Measurements from ENCODE around the gene SFXN5.

The SFXN5 gene

DNA sequence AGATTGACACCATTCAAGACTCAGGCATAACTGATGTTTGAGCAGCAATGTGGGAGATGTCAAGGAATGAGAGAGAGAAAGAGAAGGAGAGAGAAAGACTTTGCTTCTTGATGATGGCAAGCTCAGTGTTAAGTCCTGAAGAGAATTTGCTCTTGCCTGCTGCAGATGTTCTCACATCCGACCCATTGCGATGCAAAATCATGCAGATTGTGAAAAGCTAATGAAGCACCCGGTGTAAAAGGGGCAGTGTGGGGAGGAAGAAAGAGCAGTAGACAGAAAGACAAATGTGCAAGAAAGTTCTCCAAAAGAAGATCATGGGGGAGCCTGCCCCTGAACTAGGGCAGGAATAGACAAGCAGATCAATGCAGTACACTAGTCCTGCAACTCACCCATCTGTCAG is 96.5 kb downstream of the SFXN5 start:
- Histone ChIP-seq H3K9me3 (no peaks in the 10 kb centered on the region), H3K36me3 (peaks cover 0 to 11% (median 0%) of the 10 kb centered on the region in 3 donors), H3K4me3 (no peak overlapping the region), H3K4me1 (no peaks in the 10 kb centered on the region), H3K27ac (no peak overlapping the region), H3K27me3 (no peaks in the 10 kb centered on the region)
- DNase-seq = no peak
- TF ChIP-seq, protein P1, sequence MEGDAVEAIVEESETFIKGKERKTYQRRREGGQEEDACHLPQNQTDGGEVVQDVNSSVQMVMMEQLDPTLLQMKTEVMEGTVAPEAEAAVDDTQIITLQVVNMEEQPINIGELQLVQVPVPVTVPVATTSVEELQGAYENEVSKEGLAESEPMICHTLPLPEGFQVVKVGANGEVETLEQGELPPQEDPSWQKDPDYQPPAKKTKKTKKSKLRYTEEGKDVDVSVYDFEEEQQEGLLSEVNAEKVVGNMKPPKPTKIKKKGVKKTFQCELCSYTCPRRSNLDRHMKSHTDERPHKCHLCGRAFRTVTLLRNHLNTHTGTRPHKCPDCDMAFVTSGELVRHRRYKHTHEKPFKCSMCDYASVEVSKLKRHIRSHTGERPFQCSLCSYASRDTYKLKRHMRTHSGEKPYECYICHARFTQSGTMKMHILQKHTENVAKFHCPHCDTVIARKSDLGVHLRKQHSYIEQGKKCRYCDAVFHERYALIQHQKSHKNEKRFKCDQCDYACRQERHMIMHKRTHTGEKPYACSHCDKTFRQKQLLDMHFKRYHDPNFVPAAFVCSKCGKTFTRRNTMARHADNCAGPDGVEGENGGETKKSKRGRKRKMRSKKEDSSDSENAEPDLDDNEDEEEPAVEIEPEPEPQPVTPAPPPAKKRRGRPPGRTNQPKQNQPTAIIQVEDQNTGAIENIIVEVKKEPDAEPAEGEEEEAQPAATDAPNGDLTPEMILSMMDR (IDR thresholded peaks at IDR 0.05) = no peak
- intact Hi-C loops (cut with DNase I; ENCODE audit: low total_unique reads) = no loop called here

DNA sequence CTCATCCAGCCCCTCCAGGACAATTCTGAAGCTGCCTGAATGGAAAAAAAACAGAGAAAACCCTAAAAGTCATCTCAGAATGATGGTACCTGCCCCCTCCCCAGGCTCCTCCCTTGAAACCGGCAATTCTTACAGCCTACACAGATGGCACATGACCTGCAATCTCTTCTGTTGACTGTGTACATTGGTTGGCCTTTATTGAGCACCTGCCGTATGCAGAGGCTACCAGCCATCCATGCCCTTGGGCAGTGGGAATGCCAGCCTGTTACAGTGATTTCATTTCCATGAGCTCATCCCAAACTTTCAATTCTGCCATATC is 97.1 kb downstream of the SFXN5 start:
- no peak for DNase-seq
- intact Hi-C loops (cut with DNase I; ENCODE audit: low total_unique reads) = no loop called here
- TF ChIP-seq, protein P1 (IDR thresholded peaks at IDR 0.05) = no peak
- H3K36me3 ChIP-seq = peaks cover 0 to 11% (median 0%) of the 10 kb centered on the region in 3 donors
- no peak overlapping the region for H3K27ac ChIP-seq
- H3K9me3 ChIP-seq = no peaks in the 10 kb centered on the region
- H3K4me1 ChIP-seq = no peaks in the 10 kb centered on the region
- H3K27me3 ChIP-seq = no peaks in the 10 kb centered on the region
- H3K4me3 ChIP-seq = no peak overlapping the region

GRCh38 chr2:72973566-72974435 is 97.7 kb downstream of the SFXN5 start:
- no peak for DNase-seq
- intact Hi-C loops (cut with DNase I; ENCODE audit: low total_unique reads) = no loop called here
- Histone ChIP-seq H3K4me1 (no peaks in the 10 kb centered on the region), H3K4me3 (no peak overlapping the region), H3K27me3 (no peaks in the 10 kb centered on the region), H3K36me3 (peaks cover 0 to 11% (median 0%) of the 10 kb centered on the region in 3 donors), H3K9me3 (no peaks in the 10 kb centered on the region), H3K27ac (no peak overlapping the region)
- TF ChIP-seq, protein P1 (IDR thresholded peaks at IDR 0.05) = peak; percentile 48 to 64

DNA sequence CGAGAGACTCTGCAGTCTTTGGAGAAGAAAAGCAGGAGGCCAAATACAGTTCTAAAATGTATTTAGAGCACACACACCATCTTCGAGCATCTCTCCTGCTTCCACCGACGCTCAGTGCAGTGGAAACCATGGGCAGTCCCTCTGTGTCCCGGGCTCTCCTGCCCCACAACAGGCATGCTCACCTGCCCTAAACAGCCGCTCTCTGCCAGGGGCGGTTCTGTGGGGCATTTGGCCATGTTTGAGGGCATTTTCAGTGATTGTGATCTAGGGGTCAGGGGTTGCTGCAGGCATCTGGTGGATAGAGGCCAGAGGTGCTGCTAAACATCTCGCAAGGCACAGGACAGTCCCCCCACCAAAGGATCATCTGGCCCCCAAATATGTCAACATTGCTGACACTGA is 98.4 kb downstream of the SFXN5 start:
- intact Hi-C loops (cut with DNase I; ENCODE audit: low total_unique reads) = no loop called here

GRCh38 chr2:72972352-72973136 is 99.0 kb downstream of the SFXN5 start:
- Histone ChIP-seq H3K36me3 (peaks cover 0 to 11% (median 0%) of the 10 kb centered on the region in 3 donors), H3K27ac (no peak overlapping the region), H3K4me3 (no peak overlapping the region), H3K27me3 (no peaks in the 10 kb centered on the region), H3K4me1 (no peaks in the 10 kb centered on the region), H3K9me3 (no peaks in the 10 kb centered on the region)
- TF ChIP-seq, protein P1 (IDR thresholded peaks at IDR 0.05) = no peak
- DNase-seq = no peak
- intact Hi-C loops (cut with DNase I; ENCODE audit: low total_unique reads) = no loop called here

More for the DNA sequence above, 98.4 kb downstream of the SFXN5 start:
- TF ChIP-seq, protein P1 (IDR thresholded peaks at IDR 0.05) = no peak
- no peaks in the 10 kb centered on the region for H3K4me1 ChIP-seq
- H3K36me3 ChIP-seq = peaks cover 0 to 11% (median 0%) of the 10 kb centered on the region in 3 donors
- H3K4me3 ChIP-seq = no peak overlapping the region
- no peaks in the 10 kb centered on the region for H3K27me3 ChIP-seq
- DNase-seq = no peak
- H3K27ac ChIP-seq = no peak overlapping the region
- no peaks in the 10 kb centered on the region for H3K9me3 ChIP-seq
